GM12892 (cell line): ENCODE results near the gene ABR.

Source experiments
- POLR2AphosphoS5 ChIP-seq: IDR thresholded peaks from 2 replicates; pipeline ENCODE4 v1.6.1; 2011; ENCODE audit warnings: low read depth, low read length, control low read depth
- TAF1 ChIP-seq: IDR thresholded peaks from 2 replicates; pipeline ENCODE4 v1.6.1; 2011; ENCODE audit warnings: low read depth, mild to moderate bottlenecking, control low read depth, low read length, borderline replicate concordance

DNA sequence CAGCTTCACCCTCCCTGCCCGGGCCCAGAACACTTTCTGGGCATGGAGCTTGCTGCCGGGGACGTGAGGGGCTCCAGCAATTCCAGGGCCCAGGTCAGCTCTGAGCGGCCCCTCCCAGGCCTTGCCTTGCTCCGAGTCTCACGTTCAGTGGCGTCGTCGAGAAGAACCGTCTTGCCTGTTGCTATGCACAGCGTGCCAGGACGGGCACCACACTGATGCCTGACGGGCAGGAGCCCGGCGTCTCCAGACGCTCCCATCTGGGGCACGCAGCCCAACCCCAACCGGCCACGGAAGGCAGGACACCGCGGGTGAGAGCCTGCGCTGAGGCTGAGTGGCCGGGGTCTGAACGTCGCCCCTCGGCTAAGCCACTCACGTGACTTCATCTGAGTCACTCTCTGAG lies 155.7 kb downstream of the ABR start:
- no peak for TF ChIP-seq TAF1
- no peak for TF ChIP-seq POLR2AphosphoS5
